GM18951 (cell line): ENCODE measurements around the gene GGTLC2.
"Not testable (repeated sequence)": the region's sequence is repeated elsewhere in the genome, so short reads cannot be mapped to it uniquely, and the experiment has no call there.

Source experiments
- POLR2A ChIP-seq: IDR thresholded peaks from 4 replicates; pipeline ENCODE4 v1.6.1; 2011; ENCODE audit warnings: mild to moderate bottlenecking; ENCODE audit not compliant: insufficient read length, insufficient read depth; ENCODE audit errors: extremely low read depth
- in situ Hi-C: fragments of 300-500 bp; cut with MboI; formaldehyde crosslinking; loops from one replicate; pipeline ENCODE4 v1.12.0; 2022; ENCODE audit warnings: low sequenced_read_pairs, mixed read lengths, inconsistent platforms; ENCODE audit not compliant: unreplicated experiment

Gene GGTLC2

DNA sequence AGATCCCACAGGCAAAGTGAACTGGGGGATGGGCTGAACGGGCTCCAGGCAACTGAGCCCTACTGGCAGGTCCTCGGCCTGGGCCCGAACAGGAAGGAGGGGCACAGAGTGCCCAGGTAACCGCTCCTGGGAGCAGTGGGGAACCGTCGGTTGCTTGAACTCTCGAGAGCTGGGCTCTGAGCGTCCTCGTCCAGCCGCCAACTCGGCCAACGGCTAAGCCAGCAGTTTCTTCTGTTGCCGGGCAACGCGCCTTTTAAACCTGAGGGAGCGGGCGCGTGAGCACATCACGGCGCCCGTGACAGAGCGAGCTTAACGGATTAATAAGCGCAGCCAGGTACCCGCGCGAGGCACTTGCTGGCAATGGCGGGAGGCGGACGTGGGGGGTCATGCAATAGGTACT is at the start of gene GGTLC2:
GGTLC2 (plus strand) TSS at position 301 of the 400 bp plus-strand sequence. CDS start 1,732 bp downstream, outside the sequence.
- in situ Hi-C loops: loop anchor here (25.0 kb wide), 1 partner anchor 1993 kb away; no protein-coding TSS in a partner anchor

DNA sequence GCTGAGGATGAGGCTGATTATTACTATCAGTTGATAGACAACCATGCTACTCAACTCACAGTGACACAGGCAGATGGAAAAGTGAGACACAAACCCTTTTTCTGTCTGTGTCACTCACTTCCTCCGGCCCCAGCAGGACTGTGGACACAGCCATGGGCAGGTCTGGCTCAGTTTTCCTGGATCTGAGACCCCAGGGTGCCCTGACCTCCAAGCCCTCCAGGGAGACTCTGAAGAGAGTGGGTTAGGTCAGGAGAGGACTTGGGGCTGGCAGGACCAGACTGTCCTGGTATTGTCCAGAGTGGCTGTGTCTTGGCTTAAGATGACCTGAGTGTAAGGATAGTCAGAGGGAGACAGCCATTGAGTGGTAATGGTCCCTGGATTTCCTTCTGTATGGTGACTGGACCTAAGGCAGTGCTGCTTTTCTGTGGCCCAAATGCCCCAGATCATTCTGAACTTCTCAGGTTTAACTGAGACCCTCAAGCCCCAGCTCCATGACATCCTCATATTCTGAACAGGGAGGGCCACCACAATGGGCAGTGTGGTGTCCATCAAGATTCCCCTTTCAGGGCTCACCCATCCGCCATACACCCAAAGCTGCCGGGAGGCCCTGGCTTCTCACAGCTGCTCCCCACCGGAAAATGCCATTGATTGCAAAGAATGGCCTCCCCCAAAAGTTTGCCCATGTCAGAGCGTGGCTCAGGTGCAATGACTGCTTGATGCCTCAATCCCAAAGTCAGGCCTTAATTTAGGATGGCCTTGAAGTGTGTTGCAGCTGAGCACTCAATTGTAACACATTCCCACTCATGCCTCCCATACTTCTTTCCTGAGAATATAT is 49.2 kb upstream of the GGTLC2 start:
- TF ChIP-seq POLR2A: no peak
- in situ Hi-C loops: no loop called here

DNA sequence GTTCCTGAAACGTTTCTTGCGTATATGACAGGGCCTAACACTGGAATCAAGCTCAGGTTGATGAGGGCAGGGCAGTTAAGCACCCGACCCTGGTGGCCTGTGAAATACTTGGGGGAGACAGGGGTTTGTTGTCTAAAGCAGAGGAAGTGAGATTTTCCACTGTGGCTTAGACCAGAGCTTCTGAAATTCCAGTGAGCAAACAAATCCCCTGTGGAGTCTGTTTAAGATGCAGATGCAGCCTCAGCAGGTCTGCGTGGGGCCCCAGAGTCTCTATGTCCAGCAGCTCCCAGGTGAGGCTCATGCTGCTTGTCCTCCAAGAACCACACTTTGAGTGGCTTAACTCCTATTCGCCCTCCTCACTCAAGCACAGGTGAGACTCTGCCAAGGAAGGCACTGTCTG is 46.3 kb upstream of the GGTLC2 start:
- in situ Hi-C loops: no loop called here
- no peak for TF ChIP-seq POLR2A

DNA sequence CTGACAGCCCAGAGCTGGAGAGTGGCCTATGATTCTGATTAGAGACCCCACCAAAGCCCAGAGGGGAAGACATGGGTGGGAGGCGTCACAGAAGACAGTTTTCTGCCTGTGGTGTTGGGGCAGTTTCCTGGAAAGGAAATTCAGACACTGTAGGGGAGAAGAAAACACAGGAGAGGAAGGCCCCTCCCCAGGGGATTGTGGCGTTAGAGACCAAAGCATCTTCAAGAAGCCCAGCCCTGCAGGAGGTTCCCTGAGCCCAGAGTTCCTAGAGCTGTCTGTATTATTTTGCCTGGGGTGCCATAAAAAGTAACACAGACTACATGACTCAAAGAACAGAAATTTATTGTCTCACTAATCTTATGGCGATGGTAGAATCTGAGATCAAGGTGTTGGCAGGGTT is 45.2 kb upstream of the GGTLC2 start:
- in situ Hi-C loops: no loop called here
- TF ChIP-seq POLR2A: no peak

DNA sequence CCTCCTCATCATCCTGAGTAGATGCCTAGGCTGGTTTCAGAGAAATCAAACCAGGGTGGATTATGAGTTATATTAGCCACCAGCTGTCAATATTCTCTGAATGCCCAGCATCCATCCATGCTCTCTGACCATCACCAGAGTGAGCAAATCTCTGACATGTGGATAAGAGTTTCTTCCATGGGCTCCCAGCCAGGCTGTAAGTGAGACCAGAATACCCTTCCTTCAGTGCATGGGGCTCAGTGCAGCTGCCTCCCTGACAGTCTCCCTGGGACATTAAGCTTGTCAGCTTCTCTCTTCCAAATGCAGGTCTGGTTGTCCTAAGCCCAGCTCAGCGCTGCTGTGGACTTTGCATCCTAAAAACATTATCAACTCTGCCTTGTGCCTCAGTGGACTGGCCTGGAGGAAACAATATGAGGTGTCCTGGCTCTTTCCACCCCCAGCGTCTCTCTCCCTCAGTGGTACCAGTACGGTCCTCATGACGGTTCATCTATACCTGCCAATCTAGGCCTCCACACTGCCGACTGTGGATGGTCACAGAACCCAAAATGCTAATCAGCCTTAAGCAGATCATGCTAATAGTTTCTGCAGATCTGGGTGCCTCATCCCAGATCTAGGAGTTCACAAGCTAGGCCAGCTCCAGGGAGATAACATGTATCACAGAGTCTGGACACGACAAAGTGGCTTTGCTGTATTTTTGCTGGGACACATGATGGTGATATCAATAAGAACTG is 43.7 kb upstream of the GGTLC2 start:
- in situ Hi-C loops: no loop called here
- no peak for TF ChIP-seq POLR2A

DNA sequence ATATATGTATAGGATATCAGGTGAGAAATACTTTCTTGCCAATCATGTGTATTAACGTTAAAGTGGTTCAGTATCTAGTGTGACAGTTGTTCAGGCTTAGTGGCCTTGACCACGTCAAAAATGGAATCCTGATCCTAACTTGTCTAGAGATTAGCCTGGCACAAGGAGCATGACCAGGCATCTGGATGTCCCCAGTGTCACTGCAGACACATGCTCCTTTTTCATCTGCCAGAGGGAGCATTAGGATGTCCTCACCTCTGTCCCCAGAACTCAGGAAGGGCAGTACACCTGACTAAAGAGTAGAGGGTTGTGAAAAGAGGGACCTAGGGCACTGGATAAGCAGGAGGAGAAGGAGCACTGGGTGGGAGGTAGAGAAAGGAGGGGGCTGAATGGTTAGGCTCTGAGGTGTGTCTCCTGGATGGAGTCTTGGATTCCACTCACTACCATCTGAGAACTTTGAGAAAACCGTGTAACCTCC is 40.9 kb upstream of the GGTLC2 start:
- in situ Hi-C loops: no loop called here
- no peak for TF ChIP-seq POLR2A

DNA sequence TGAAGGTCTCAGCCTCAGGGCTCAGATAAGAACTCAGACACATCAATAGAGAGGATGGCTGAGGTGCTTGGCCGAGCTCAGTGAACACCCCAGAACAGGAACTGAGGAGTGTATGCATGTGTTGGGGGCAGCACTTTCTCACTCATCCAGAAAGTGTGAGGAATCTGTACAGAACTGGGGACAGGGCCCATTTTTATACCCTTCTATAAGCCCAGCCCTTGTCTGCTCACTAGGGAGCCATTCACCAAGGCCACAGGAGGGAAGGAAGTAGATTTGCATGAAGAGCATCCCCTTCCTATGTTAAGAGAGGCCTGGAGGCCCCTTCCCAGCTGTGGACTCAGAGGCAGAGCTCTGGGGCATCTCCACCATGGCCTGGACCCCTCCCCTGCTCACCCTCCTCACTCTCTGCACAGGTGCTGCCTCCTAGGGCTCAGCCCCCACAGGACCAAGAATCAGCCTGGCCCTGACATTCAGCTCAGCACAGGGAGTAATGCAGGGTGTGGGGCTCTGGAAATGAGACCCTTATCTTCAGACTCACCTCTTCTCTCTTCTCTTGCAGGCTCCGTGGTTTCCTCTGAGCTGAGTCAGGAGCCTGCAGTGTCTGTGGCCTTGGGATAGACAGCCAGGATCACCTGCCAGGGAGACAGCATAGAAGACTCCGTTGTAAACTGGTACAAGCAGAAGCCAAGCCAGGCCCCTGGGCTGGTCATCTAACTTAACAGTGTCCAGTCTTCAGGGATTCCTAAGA is 39.9 kb upstream of the GGTLC2 start:
- TF ChIP-seq POLR2A: no peak
- in situ Hi-C loops: no loop called here

DNA sequence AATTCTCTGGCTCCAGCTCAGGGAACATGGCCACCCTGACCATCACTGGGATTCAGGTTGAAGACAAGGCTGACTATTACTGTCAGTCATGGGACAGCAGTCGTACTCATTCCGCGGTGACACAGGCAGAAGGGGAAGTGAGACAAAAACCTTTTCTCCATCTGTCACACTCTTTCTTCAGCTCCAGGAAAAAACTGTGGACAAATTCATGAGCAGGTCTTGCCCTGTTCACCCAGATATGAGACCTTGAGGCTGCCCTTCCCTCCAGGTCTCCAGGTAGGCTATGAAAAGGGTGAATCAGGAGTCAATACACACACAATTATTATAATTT is 39.4 kb upstream of the GGTLC2 start:
- in situ Hi-C loops: no loop called here
- TF ChIP-seq POLR2A: no peak

DNA sequence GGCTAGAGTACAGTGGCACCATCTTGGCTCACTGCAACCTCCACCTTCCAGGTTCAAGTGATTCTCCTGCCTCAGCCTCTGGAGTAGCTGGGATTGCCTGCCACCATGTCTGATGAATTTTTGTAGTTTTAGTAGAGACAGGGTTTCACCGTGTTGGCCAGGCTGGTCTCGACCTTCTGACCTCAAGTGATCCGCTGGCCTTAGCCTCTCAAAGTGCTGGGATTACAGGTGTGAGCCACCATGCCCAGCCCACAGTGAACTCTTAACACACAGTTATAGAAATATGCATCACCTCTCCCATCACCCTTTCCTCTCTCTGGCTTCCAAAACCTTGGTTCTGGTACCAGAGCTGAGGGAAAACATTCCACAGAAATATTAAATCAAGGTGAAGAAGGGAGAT is 36.4 kb upstream of the GGTLC2 start:
- in situ Hi-C loops: not testable (repeated sequence)

DNA sequence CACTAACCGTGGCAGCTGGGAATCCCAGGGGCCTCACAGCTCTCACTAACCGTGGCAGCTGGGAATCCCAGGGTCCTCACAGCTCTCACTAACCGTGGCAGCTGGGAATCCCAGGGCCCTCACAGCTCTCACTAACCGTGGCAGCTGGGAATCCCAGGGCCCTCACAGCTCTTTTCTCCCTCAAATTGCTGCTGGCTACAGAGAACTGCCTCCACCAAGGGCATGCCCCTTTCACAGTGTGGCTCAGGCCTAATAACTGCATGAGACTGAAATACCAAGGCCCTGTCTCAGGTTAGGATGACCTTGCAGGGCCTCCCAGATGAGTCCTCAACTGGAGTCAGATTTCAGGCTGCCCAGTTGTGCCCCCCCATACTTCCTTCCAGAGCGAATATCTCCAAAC is 35.1 kb upstream of the GGTLC2 start:
- in situ Hi-C loops: no loop called here
- no peak for TF ChIP-seq POLR2A

DNA sequence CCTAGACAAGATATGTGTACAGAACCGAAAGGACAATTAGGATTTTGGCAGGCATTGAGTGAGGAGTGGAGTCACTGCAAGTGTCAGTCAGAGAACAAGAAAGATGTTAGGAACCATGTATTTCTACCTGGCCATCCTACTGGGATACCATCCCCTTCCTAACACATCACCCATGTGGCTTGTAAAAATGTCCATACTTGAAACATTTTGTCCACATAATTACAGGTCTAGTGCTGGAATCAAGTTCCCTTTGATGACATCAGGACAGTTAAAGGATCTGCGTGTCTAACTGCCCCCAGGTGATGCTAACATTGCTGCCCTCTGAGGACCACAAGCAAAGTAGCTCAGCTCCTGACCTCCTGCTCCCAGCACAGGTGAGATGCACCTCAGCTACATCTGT is 31.9 kb upstream of the GGTLC2 start:
- in situ Hi-C loops: no loop called here
- no peak for TF ChIP-seq POLR2A

DNA sequence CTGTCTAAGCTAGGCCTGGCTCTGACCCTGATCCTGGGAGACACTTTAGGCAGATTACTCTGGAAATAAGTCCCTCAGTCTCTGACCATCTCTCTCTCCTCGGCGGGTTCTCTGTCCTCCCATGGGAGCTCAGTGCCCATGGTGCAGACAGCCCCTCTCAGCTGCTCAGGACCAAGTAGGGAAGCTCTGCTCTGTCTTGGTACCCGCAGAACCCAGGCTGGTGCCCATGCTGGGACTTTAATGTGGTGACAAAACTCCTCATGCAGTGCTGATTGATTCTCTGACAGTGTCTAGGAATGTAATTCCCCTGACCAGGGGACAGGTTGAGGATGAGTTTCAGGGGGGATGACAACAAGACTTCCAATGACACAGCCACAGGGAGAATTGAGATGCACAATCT is 30.3 kb upstream of the GGTLC2 start:
- in situ Hi-C loops: no loop called here
- TF ChIP-seq POLR2A: no peak

DNA sequence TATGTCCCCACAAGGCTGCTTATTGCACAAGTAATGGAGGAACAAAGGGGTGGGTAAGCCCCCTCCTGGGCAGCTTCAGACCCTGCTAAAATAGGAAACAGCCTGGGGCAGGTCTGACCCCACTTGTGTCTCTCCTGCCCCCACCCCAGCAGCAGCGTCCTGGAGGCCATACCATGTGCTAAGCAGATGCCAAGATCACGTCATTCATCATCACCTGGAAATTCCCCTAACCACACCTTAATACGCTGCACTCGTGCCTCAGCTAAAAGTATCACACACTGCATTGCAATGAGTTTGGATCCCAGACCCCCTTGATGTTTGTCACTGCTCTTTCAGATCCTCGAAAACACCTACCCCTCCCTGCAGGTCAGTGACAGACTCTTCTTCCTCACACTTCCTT is 27.8 kb upstream of the GGTLC2 start:
- in situ Hi-C loops: no loop called here

More for the DNA sequence above, 27.8 kb upstream of the GGTLC2 start:
- no peak for TF ChIP-seq POLR2A
